SIG-M5 treated with dmso at 0.1 percent for 504 hours (cell line): ENCODE measurements around the gene ANKIB1.
"Not testable (repeated sequence)": the region's sequence is repeated elsewhere in the genome, so short reads cannot be mapped to it uniquely, and the experiment has no call there.

ENCODE experiments used
- DNase-seq: peaks from one replicate; lab custom pipeline; 2025; ENCODE audit not compliant: unreplicated experiment; lab: John Stamatoyannopoulos, UW

ANKIB1 gene, protein sequence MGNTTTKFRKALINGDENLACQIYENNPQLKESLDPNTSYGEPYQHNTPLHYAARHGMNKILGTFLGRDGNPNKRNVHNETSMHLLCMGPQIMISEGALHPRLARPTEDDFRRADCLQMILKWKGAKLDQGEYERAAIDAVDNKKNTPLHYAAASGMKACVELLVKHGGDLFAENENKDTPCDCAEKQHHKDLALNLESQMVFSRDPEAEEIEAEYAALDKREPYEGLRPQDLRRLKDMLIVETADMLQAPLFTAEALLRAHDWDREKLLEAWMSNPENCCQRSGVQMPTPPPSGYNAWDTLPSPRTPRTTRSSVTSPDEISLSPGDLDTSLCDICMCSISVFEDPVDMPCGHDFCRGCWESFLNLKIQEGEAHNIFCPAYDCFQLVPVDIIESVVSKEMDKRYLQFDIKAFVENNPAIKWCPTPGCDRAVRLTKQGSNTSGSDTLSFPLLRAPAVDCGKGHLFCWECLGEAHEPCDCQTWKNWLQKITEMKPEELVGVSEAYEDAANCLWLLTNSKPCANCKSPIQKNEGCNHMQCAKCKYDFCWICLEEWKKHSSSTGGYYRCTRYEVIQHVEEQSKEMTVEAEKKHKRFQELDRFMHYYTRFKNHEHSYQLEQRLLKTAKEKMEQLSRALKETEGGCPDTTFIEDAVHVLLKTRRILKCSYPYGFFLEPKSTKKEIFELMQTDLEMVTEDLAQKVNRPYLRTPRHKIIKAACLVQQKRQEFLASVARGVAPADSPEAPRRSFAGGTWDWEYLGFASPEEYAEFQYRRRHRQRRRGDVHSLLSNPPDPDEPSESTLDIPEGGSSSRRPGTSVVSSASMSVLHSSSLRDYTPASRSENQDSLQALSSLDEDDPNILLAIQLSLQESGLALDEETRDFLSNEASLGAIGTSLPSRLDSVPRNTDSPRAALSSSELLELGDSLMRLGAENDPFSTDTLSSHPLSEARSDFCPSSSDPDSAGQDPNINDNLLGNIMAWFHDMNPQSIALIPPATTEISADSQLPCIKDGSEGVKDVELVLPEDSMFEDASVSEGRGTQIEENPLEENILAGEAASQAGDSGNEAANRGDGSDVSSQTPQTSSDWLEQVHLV

DNA sequence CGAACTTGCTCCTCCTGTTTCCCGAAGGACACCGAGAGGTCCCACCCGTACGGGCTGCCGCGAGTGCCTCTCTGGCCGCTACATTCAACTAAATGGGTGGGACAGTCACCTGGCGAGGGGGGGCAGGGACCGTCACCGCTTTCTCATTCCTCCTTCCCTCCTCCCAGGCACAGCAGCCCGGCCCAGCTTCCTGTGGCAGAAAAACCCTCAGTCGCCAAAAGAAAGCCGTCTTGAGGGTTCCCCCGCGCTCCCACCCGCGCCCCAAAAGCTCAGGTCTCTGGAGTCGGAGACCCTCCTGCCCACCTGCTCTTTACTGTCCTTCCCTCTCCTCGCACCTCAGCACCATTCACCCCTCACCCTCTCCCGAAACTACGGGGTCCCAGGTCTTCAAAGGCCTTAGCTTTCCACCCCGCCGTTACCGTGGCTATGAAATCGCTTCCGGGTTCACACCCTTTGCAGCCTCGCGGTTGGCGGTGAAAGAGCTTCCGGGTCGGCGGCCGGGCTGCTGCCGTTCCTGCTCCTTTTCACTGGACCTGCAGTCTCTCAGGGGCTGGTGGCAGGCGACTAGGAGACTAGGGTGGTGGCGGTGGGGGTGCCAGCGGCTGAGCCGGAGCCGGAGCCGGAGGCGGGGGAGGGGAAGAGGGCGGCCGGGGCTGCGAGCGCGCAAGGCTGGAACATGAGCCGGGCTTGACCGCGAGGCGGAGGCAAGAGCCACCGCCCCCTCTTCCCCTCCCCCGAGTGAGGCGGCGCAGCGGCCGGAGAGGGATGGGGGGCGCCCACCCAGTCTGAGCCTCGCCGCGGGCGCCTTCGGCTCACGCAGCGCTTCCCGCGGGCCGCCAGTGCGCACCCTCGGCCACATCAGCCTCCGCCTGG lies at the start of gene ANKIB1, which contains the start of gene KRIT1:
TSS of gene ANKIB1 (plus strand) at position 488 of the 873 bp plus-strand sequence. CDS start 49,005 bp downstream, outside the sequence.
TSS of gene KRIT1 (minus strand) at position 428 of the 873 bp plus-strand sequence. CDS start 3,779 bp downstream, outside the sequence.
- peak; percentile 83 for DNase-seq

DNA sequence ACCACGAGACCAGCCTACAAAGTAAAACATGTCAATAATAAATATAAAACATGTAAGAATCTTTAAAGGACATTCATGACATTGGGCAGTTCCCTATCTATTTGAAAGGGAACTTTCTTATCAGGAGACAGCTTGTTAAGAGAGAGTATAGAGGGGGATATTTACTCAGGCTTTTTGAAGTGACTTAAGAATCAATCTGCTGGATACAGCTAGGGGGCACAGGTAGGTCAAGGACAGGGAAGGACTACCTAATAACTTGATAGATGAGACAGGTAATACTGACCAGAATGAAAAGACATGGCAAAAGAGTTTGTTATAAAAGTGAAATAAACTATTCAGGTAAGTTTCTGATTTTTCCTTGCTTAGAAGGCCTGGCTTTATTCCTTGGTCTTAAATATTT lies 45.0 kb upstream of the ANKIB1 start:
- no peak for DNase-seq

DNA sequence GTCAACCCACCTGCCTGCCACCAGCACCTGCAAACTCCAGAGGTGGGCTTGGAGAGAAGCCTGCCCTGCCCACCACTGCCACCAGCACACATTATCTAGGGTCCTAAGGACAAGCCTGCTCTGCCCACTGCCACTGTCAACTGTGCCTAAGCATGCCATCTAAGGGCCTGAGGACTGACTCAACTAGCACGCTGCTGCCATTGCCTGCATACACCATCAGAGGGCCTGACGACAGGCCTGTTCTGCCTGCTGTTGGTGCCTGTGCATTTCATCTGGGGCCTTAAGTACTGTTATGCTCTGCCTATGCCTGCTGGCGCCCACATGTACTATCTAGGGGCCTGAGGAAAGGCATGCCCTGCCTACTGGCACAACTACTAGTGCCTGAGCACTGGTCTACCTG lies 39.8 kb upstream of the ANKIB1 start:
- DNase-seq, result no peak

DNA sequence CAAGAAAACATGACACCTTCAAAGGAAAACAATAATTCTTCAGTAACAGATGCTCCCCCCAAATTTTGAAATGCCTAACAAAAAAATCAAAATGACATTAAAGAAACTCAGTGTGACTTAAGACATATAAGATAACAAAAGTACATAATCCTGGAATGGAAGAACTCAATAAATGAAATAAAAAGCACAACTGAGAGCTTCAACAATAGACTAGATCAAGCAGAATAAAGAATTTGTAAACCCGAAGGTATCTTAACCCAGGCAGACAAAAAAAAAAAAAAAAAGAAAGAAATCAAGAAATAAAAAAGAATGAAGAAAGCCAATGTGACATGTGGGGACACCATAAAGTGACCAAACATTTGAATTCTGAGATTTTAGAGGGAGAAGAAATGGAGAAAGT lies 39.1 kb upstream of the ANKIB1 start:
- no peak for DNase-seq

DNA sequence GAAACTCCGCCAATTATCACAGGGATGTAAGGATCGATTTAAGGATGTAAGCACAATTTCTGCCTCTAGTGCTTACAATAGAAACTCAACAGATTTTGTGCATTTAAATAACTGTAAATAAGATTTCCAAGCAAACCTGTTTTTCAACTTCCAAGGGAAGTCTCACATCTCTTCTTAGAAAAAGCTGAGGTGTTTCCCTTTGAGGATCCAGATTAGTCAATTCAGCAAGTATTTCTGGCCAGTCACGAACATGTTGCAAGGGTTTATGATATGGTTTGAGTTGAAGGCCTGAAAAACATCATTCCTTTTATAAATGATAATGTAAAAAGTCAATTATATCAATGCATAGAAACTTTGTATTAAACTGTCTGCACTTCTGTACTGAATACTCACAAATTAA lies 24.0 kb upstream of the ANKIB1 start:
- DNase-seq, result peak; percentile 13

DNA sequence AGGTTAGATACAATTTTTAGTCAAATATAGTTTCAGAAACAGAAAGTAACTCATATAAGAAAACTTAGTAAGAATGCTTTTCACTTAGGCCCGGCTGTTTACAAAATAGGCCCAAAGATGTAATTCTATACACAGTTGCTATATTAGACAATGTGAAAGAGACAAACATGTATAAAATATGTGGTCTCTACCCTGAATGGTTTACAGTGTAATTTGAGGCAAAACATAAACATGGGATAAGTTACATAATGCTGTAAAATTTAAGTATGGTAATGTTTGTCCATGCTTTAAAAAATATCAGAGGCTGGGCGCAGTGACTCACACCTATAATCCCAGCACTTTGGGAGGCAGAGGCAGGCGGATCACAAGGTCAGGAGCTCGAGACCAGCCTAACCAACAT lies 18.8 kb upstream of the ANKIB1 start:
- no peak for DNase-seq

DNA sequence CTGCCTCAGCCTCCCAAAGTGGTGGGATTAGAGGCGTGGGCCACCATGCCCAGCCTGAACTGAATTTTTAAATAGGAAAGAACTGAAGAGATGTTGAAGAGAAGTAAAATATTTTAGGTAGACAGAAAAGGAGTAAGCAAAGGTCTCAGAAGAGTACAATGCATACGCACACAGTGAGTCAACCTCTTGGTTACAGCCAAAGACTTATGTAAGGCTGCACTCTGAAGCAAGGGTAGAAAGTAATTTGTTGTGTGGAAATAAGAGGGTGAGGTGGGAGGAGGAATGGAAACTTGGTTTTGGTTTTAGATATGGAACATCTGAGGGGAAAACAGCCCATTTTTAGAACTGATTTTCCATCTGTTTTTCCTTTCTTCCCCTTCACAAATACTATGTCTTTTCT lies 17.7 kb upstream of the ANKIB1 start:
- no peak for DNase-seq

DNA sequence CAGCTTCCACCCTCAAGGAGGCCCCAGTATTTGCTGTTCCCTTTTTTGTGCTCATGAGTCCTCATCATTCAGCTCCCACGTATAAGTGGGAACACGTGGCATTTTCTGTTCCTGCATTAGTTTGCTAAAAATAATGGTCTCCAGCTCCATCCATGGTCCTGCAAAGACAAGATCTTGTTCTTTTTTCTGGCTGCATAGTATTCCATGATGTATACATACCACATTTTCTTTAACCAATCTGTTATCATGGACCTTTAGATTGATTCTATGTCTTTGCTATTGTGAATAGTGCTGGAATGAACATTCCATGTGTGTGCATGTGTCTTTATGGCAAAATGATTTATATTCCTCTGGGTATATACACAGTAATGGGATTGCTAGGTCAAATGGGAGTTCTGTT lies 17.0 kb upstream of the ANKIB1 start:
- no peak for DNase-seq

DNA sequence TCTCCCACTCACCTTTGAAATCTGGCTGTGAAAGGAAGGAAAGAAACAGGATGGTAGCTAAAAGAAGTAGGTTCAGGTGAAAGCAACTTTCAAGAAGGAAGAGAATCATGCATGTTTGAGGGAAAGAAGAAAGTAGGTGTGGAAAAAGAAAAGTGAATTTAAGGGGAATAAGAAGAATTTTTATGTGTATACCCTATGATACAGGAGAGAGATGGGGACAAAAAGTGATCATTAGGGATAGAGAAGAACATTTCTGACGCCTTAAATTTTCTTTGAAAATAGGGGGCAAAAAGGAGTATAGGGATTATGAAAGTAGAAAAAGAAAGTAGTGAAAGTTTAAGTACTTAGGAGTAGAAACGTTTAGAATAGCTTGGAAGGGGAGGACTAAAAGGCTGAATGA lies 15.2 kb upstream of the ANKIB1 start:
- DNase-seq, result no peak

DNA sequence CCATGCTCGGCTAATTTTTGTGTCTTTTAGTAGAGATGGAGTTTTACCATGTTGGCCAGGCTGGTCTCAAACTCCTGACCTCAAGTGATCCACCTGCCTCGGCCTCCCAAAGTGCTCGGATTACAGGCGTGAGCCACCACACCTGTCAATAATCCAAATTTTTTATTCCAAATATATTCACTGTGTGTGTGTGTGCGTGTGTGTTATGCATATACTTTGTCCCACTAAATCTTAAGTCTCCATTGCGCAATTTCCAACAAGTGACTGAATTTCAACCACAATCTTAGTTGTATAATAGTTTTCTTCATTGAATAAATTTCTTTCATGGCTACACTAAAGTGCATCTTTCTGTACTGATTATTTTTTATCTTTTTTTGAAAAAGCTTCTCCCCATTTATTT lies 2.8 kb upstream of the ANKIB1 start:
- DNase-seq, result no peak

DNA sequence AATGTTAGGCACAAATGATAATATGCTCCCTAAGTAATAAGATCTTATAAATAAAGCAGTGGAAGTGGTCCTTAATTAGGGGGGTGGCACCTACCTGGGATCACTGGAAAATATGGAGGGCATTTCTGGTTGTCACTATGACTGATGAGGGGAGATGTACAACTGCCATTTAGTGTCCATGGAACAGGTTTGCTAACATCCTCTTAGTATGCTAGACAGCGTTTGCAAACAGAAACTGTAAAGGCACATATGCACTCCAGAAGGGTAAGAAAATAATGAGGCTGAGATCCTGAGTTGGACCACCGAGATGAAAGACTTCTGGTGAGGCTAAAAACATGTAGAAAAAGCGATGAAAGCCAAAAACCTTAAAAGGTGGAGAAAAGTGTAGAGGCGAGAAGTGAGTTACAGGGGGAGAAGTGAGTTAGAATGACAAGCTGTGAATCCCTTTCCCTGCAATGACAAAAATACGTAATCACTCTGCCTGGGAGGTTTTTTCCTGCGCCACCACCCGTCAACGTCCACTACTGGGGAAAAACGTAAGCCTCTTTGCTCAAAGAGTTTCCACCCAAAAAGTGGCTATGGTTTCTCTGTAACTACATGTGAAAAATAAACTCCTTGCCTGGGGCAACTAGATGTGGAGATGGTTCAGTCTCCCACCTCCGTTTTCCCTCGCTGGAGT lies 827 bp upstream of the ANKIB1 start:
- peak; percentile 49 for DNase-seq

DNA sequence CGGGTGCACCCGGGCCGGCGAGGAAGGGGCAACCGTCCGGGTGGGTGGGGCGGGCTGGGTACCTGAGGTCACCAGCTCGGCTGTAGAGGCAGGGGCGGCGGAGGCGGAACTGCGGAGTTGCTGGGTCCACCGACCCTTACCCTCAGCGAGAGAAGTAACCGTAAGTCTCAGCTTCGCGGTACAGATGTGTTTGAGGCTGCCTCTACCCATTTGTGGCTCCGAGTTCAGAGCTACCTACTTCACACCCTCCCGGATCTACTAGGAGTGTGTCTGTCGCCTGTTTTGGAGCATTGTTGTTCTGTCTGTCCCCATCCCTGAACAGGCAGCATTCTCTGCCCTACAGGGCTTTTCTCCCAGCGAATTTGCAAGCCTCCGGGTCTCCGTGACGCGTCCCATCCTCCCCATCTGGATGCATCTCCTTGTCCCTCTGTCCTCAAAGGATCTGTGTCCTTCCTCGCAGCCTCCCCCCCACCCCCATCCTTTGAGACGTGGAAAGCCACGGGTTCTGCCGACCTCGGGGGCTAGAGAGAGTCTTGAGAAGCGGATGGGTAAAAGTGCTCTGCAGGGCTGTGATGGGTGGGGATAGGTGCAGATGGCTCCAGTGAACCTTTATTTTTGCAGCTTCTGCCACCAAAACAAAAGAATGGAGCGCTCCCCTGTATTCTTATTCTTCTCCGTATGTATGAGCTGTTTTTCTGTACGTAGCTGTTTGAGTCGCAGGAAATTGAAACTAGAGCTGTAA lies 757 bp downstream of the ANKIB1 start:
- peak; percentile 13 for DNase-seq

DNA sequence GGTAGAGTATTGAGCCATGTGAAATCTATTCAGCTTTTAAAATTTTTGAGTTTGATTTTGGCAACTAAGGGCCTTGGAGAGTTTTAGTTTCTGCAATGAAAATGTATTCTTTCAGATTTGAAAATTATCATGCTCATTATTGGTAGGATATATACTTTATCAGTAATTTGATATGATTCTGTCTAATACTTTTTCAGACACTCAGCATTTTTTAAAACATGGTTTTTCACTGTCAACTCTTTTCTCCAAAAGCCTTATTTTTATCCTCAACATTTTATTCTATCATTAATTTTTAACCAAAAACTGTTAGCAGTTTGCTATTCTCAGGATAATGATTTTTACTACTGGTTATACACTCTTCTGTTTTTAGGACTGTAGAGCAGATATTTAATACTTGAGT lies 4.8 kb downstream of the ANKIB1 start:
- DNase-seq, result no peak

DNA sequence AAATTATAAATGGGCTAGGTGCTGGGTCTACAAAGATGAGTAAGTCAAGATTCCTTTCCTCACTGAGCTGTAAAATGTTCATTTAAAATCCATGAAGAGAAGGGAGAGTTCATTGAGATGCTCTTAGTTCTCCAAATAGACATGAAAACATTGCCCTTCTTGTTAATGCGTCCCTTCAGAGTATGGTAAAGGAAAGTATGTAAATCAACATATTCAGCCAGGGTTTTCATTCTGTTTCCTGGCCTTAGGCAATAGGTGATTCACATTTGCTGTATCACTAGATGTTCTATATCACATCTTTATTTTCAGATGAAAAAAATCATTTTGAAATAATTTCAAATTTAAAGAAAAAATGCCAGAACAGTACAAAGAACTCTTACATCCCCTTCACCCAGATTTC lies 5.4 kb downstream of the ANKIB1 start:
- DNase-seq, result no peak

DNA sequence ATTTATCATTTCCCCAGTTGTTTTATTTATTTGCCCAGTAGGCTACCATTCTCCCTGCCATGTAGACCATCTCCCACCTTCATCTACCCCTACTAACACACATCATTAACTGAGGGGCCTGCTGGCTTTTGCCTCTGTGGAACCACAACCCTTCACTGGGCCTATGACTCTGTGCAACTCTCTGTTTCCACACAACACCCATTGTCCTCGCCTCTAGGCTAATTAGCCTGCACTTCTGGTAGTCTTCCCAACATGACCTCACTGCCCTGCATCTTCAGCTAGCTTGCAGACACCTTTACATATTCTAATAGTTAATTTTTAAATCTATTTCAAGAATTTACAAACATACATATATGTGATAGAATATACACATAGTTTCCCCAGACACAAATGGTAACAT lies 7.5 kb downstream of the ANKIB1 start:
- DNase-seq, result no peak

DNA sequence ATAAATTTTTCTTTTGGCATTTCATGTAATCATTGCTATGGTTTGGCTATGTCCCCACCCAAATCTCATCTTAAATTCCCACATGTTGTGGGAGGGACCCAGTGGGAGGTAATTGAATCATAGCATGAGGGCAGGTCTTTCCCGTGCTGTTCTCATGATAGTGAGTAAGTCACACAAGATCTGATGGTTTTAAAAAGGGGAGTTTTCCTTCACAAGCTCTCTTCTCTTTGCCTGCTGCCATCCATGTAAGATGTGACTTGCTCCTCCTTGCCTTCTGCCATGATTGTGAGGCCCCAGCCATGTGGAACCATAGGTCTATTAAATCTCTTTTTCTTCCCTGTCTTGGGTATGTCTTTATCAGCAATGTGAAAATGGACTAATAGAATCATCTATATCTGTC lies 9.0 kb downstream of the ANKIB1 start:
- not testable (repeated sequence) for DNase-seq

DNA sequence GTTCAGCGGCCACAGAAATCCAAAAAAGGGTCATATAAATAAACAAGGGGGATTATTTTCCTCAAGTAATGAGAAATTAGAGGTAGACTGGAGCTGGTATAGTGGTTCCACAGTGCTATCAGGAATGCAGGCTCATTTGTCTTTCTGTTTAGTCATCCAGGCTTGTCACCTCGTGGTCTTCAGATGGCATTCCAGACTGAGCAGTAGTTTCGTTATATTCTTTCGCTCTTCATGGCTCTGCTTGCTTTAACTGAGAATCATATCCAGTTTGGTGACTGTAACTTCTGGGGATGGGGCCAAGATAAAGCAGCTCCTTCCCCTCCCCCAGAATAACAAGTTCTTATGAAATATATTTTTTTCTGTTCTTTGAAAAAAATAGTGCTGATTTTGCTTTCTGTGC lies 9.5 kb downstream of the ANKIB1 start:
- DNase-seq, result no peak

DNA sequence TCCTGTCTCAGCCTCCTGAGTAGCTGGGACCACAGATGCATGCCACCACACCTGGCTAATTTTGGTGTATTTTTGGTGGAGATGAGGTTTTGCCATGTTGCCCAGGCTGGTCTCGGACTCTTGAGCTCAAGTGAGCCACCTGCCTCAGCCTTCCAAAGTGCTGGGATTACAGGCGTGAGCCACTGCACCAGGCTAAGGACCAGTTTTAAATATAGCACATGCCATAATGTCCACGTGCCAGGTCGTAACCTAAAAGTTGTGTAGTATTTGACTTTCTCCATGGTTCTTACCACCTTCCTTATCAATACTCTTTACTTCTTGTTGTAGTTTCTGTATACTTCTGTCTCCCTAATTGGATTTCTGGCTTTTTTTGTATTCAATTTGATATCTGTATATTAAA lies 13.3 kb downstream of the ANKIB1 start:
- no peak for DNase-seq

DNA sequence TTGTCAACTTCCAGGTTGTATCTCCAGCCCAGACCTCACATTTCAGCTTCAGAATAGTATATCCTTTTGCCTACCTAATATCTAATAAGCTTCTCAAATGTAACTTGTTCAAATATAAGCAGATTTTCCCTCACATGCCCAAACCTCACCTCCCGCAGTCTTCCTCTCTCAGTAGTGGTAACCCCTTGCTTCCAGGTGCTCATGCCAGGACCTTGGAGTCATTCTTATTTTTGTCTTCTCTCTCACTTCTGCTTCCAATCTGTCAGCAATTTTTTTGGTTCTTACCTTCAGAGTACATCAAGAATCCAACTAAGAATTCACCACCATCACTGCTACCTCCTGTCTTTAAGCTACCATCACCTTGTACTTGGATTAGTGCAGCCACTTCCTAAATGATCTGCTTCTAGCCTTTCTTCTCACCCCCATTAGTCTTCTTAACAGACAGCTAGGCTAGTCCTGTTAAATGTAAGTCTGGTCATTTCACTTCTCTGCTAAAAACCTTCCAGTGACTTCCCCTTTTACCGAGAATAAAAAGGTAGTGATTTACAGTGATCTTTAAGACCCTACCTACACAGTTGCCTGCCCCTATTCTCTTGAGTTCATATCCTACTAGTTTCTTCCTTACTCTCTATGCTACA lies 14.0 kb downstream of the ANKIB1 start:
- no peak for DNase-seq
